ENCODE data around the gene MSH4. TPM values are rescaled to one million over a fixed set of nuclear protein-coding genes. Genes with fewer than 3 reads are reported as not detected.
"Not testable (repeated sequence)": the region's sequence is repeated elsewhere in the genome, so short reads cannot be mapped to it uniquely, and the experiment has no call there.

Gene MSH4
- total RNA-seq, 6 experiments from 2014 or later = 0.05 to 0.12 (median 0.08) TPM; not detected in 2

DNA sequence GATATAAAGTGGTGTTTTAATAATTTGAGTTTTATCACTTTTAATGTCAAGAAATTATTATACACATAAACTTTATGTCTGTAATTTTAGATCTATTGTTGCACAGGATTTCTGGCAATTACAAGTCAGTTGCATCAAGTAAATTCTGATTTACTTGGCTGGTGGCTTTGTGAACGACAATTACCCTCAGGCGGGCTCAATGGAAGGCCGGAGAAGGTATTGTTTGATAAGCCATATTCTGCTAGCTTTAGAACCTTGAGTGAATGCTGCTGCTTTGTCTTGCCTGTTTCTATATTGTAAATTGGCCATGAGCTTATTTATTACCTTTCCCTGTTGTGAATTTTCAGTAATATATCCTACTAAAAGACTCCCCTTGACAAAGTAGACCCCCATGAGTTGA lies 4.6 kb upstream of the MSH4 start:
- H3K4me3 Mint-ChIP-seq = no peak overlapping the region
- peaks cover 74% of the 10 kb centered on the region for H3K36me3 Mint-ChIP-seq (ENCODE audit: low read depth)
- no peaks in the 10 kb centered on the region for H3K9me3 Mint-ChIP-seq

DNA sequence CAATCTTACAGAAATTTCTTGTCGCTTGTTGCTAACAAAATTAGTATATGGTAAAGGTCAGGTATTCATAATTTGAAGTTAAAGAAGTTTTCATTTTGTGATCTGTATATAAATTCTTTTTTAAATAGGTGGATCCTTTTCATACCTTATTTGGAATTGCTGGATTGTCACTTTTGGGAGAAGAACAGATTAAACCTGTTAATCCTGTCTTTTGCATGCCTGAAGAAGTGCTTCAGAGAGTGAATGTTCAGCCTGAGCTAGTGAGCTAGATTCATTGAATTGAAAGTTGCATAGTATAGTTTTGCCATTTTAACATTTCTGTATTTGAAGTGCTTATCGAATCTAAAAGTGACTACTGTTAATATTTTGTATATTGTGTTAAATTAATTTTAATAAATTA lies 2.3 kb upstream of the MSH4 start:
- peaks cover 32% of the 10 kb centered on the region for H3K4me1 Mint-ChIP-seq (ENCODE audit: low read depth)
- no peaks in the 10 kb centered on the region for H3K9me3 Mint-ChIP-seq
- H3K27me3 Mint-ChIP-seq (ENCODE audit: insufficient read depth) = peaks cover 3% of the 10 kb centered on the region; the same call in 1 of the 2 replicates
- H3K36me3 Mint-ChIP-seq (ENCODE audit: low read depth) = peaks cover 71% of the 10 kb centered on the region
- no peak for DNase-seq
- TF ChIP-seq, protein P1, sequence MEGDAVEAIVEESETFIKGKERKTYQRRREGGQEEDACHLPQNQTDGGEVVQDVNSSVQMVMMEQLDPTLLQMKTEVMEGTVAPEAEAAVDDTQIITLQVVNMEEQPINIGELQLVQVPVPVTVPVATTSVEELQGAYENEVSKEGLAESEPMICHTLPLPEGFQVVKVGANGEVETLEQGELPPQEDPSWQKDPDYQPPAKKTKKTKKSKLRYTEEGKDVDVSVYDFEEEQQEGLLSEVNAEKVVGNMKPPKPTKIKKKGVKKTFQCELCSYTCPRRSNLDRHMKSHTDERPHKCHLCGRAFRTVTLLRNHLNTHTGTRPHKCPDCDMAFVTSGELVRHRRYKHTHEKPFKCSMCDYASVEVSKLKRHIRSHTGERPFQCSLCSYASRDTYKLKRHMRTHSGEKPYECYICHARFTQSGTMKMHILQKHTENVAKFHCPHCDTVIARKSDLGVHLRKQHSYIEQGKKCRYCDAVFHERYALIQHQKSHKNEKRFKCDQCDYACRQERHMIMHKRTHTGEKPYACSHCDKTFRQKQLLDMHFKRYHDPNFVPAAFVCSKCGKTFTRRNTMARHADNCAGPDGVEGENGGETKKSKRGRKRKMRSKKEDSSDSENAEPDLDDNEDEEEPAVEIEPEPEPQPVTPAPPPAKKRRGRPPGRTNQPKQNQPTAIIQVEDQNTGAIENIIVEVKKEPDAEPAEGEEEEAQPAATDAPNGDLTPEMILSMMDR (IDR thresholded peaks at IDR 0.05) = no peak
- H3K4me3 Mint-ChIP-seq = no peak overlapping the region
- no peak overlapping the region for H3K27ac Mint-ChIP-seq

More for the DNA sequence above, 4.6 kb upstream of the MSH4 start:
- Mint-ChIP-seq H3K27me3 (ENCODE audit: insufficient read depth) (no peaks in the 10 kb centered on the region; the same call in 1 of the 2 replicates), H3K4me1 (ENCODE audit: low read depth) (peaks cover 43% of the 10 kb centered on the region), H3K27ac (no peak overlapping the region)
- no peak for DNase-seq
- TF ChIP-seq, protein P1 (IDR thresholded peaks at IDR 0.05) = no peak

DNA sequence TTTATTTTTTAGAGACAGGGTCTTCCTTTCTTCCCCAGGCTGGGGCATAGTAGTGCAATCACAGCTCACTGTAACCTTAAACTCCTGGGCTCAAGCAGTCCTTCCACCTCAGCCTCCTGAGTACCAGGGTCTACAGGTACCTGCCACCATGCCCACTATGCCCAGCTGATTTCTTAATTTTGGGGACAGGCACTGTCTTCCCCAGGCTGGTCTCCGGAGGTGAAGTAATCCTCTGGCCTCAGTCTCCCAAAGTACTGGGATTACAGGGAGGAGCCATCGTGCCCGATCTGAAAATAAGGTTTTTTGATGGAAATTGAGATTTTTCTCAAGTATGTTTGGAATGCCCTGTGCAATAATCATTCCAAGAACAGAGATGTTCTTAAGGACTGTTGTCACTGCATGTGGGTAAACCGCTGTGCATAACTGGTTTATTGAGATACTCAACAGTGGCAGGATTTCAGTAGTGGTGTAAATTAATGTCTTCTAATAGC lies 934 bp upstream of the MSH4 start:
- peaks cover 3% of the 10 kb centered on the region; the same call in 1 of the 2 replicates for H3K27me3 Mint-ChIP-seq (ENCODE audit: insufficient read depth)
- H3K4me1 Mint-ChIP-seq (ENCODE audit: low read depth) = peaks cover 18% of the 10 kb centered on the region
- DNase-seq = no peak
- TF ChIP-seq, protein P1 (IDR thresholded peaks at IDR 0.05) = no peak
- H3K4me3 Mint-ChIP-seq = no peak overlapping the region
- H3K36me3 Mint-ChIP-seq (ENCODE audit: low read depth) = peaks cover 60% of the 10 kb centered on the region
- H3K27ac Mint-ChIP-seq = no peak overlapping the region
- H3K9me3 Mint-ChIP-seq = no peaks in the 10 kb centered on the region

DNA sequence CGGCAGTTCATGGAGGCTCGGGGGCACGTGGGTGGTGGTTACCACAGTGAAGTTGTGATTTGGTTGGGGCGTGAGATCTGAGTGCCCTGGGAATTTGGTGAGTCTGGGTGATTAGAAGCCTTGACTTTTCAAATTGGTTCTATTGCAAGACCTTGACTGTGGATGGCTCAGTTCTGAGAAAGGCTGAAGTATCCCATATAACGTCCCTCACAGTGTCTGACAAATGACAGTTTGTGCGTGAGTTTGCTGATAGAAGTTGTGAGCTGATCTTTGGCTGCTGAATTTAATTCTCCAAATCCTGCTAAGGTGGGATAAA lies 549 bp downstream of the MSH4 start:
- H3K36me3 Mint-ChIP-seq (ENCODE audit: low read depth) = peaks cover 48% of the 10 kb centered on the region
- H3K27me3 Mint-ChIP-seq (ENCODE audit: insufficient read depth) = peaks cover 3% of the 10 kb centered on the region; the same call in 1 of the 2 replicates
- H3K27ac Mint-ChIP-seq = no peak overlapping the region; the same call in none of the 2 replicates
- DNase-seq = no peak
- peaks cover 3% of the 10 kb centered on the region for H3K4me1 Mint-ChIP-seq (ENCODE audit: low read depth)
- TF ChIP-seq, protein P1 (IDR thresholded peaks at IDR 0.05) = no peak
- no peaks in the 10 kb centered on the region for H3K9me3 Mint-ChIP-seq
- H3K4me3 Mint-ChIP-seq = no peak overlapping the region

DNA sequence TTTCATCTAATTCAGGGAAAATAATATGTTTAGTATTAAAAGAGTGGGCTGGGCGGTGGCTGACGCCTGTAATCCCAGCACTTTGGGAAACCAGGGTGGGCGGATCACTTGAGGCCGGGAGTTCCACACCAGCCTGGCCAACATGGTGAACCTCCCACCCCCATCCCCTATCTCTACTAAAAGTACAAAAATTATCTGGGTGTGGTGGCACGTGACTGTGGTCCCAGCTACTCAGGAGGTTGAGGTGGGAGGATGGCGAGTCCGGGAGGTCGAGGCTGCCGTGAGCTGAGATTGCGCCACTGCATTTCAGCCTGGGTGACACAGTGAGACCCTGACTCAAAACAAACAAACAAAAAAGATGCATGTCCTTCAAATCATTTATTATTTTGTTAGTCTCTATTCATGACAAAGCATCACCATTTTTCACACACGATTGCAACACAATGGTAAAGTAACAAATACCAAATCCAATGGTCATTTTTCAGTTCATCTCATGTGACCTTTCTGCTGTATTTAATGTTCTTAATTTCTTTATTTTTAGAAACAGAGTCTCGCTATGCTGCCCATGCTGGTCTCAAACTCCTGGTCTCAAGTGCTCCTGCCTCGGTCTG lies 1.0 kb downstream of the MSH4 start:
- Mint-ChIP-seq H3K27ac (peak overlapping the region; percentile 17), H3K36me3 (ENCODE audit: low read depth) (peaks cover 48% of the 10 kb centered on the region), H3K4me1 (ENCODE audit: low read depth) (no peaks in the 10 kb centered on the region), H3K4me3 (no peak overlapping the region), H3K9me3 (no peaks in the 10 kb centered on the region), H3K27me3 (ENCODE audit: insufficient read depth) (peaks cover 3% of the 10 kb centered on the region; the same call in 1 of the 2 replicates)
- TF ChIP-seq, protein P1 (IDR thresholded peaks at IDR 0.05) = no peak
- DNase-seq = no peak

DNA sequence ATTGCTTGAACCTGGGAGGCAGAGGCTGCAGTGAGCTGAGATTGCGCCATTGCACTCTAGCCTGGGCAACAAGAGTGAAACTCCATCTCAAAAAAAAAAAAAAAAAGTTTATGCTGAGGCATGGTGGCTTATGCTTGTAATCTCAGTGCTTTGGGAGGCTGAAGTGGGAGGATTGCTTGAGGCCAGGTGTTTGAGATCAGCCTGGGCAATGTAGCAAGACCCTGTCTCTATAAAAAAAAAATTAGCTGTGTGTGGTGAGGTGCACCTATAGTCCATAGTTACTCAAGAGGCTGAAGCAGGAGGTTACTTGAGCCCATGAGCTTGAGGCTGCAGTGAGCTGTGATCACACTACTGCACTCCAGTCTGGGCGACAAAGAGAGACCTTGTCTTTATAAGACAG lies 4.8 kb downstream of the MSH4 start:
- not testable (repeated sequence) for H3K9me3 Mint-ChIP-seq; H3K27ac Mint-ChIP-seq; H3K4me3 Mint-ChIP-seq; DNase-seq; H3K4me1 Mint-ChIP-seq (ENCODE audit: low read depth); H3K27me3 Mint-ChIP-seq (ENCODE audit: insufficient read depth)
- peaks cover 24% of the 10 kb centered on the region for H3K36me3 Mint-ChIP-seq (ENCODE audit: low read depth)
